ENCODE measurements around the gene RTN4R. TPM values are rescaled to one million over a fixed set of nuclear protein-coding genes. Genes with fewer than 3 reads are reported as not detected.

RTN4R gene
- total and polyA plus RNA-seq, 2 experiments from 2014 or later = 10.6 to 38.4 TPM

DNA sequence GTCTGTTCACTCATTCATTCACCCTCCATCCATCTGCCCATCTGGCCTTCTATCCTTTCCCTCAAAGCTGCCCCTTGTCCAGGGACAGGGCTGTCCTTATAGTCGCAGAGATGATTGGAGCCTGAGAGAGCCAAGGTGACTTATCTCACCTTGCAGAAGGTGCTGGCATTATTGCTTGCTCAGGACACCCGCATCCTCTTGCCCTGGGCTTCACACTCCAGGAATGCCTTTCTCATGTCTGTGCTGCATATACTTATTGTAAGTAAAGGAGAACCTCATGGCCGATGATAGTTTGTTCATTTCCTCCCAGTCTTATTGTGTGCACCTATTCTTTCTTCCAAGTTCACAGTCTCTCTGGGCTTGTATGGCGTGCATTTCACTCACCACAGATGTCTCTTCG is 68.2 kb downstream of the RTN4R start:
- no peak overlapping the region for H3K27ac ChIP-seq (ENCODE audit: low read depth)
- H3K27me3 ChIP-seq (ENCODE audit: insufficient read depth) = no peaks in the 10 kb centered on the region
- no peak overlapping the region for H2AFZ ChIP-seq
- H3K36me3 ChIP-seq (ENCODE audit: insufficient read depth) = no peaks in the 10 kb centered on the region
- H3K9me3 Mint-ChIP-seq = no peaks in the 10 kb centered on the region
- H3F3A ChIP-seq (replicated peaks; ENCODE audit: low read depth) = no peaks in the 10 kb centered on the region
- no peaks in the 10 kb centered on the region for H4K20me1 ChIP-seq (replicated peaks; ENCODE audit: insufficient read depth)
- no peaks in the 10 kb centered on the region for H3K9me2 ChIP-seq (ENCODE audit: insufficient read depth)
- peaks cover 20% of the 10 kb centered on the region for H3K4me1 Mint-ChIP-seq
- no peak for TF ChIP-seq ZNF331 (CRISPR knock-in tag; IDR thresholded peaks at IDR 0.05; ENCODE audit: low read depth)
- no peak for TF ChIP-seq STAT1 (IDR thresholded peaks at IDR 0.05; ENCODE audit: unreplicated experiment)
- TF ChIP-seq POLR2AphosphoS5 (IDR thresholded peaks at IDR 0.05; ENCODE audit: low read depth) = no peak
- TF ChIP-seq EZH2 (IDR thresholded peaks at IDR 0.05; ENCODE audit: low read depth, unreplicated experiment) = no peak
- TF ChIP-seq CREB1 (CRISPR knock-in tag; IDR thresholded peaks at IDR 0.05; ENCODE audit: low read depth) = no peak
- TF ChIP-seq, protein P1, sequence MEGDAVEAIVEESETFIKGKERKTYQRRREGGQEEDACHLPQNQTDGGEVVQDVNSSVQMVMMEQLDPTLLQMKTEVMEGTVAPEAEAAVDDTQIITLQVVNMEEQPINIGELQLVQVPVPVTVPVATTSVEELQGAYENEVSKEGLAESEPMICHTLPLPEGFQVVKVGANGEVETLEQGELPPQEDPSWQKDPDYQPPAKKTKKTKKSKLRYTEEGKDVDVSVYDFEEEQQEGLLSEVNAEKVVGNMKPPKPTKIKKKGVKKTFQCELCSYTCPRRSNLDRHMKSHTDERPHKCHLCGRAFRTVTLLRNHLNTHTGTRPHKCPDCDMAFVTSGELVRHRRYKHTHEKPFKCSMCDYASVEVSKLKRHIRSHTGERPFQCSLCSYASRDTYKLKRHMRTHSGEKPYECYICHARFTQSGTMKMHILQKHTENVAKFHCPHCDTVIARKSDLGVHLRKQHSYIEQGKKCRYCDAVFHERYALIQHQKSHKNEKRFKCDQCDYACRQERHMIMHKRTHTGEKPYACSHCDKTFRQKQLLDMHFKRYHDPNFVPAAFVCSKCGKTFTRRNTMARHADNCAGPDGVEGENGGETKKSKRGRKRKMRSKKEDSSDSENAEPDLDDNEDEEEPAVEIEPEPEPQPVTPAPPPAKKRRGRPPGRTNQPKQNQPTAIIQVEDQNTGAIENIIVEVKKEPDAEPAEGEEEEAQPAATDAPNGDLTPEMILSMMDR (conservative IDR thresholded peaks at IDR 0.05; ENCODE audit: low read depth in 2 of 2) = no peak
- TF ChIP-seq, protein P2, sequence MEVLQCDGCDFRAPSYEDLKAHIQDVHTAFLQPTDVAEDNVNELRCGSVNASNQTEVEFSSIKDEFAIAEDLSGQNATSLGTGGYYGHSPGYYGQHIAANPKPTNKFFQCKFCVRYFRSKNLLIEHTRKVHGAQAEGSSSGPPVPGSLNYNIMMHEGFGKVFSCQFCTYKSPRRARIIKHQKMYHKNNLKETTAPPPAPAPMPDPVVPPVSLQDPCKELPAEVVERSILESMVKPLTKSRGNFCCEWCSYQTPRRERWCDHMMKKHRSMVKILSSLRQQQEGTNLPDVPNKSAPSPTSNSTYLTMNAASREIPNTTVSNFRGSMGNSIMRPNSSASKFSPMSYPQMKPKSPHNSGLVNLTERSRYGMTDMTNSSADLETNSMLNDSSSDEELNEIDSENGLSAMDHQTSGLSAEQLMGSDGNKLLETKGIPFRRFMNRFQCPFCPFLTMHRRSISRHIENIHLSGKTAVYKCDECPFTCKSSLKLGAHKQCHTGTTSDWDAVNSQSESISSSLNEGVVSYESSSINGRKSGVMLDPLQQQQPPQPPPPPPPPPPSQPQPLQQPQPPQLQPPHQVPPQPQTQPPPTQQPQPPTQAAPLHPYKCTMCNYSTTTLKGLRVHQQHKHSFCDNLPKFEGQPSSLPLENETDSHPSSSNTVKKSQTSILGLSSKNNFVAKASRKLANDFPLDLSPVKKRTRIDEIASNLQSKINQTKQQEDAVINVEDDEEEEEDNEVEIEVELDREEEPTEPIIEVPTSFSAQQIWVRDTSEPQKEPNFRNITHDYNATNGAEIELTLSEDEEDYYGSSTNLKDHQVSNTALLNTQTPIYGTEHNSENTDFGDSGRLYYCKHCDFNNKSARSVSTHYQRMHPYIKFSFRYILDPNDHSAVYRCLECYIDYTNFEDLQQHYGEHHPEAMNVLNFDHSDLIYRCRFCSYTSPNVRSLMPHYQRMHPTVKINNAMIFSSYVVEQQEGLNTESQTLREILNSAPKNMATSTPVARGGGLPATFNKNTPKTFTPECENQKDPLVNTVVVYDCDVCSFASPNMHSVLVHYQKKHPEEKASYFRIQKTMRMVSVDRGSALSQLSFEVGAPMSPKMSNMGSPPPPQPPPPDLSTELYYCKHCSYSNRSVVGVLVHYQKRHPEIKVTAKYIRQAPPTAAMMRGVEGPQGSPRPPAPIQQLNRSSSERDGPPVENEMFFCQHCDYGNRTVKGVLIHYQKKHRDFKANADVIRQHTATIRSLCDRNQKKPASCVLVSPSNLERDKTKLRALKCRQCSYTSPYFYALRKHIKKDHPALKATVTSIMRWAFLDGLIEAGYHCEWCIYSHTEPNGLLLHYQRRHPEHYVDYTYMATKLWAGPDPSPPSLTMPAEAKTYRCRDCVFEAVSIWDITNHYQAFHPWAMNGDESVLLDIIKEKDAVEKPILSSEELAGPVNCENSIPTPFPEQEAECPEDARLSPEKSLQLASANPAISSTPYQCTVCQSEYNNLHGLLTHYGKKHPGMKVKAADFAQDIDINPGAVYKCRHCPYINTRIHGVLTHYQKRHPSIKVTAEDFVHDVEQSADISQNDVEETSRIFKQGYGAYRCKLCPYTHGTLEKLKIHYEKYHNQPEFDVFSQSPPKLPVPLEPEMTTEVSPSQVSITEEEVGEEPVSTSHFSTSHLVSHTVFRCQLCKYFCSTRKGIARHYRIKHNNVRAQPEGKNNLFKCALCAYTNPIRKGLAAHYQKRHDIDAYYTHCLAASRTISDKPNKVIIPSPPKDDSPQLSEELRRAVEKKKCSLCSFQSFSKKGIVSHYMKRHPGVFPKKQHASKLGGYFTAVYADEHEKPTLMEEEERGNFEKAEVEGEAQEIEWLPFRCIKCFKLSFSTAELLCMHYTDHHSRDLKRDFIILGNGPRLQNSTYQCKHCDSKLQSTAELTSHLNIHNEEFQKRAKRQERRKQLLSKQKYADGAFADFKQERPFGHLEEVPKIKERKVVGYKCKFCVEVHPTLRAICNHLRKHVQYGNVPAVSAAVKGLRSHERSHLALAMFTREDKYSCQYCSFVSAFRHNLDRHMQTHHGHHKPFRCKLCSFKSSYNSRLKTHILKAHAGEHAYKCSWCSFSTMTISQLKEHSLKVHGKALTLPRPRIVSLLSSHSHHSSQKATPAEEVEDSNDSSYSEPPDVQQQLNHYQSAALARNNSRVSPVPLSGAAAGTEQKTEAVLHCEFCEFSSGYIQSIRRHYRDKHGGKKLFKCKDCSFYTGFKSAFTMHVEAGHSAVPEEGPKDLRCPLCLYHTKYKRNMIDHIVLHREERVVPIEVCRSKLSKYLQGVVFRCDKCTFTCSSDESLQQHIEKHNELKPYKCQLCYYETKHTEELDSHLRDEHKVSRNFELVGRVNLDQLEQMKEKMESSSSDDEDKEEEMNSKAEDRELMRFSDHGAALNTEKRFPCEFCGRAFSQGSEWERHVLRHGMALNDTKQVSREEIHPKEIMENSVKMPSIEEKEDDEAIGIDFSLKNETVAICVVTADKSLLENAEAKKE (CRISPR knock-in tag; IDR thresholded peaks at IDR 0.05) = no peak
- TF ChIP-seq NANOG (IDR thresholded peaks at IDR 0.05; ENCODE audit: borderline replicate concordance) = no peak
- TF ChIP-seq, protein P3, sequence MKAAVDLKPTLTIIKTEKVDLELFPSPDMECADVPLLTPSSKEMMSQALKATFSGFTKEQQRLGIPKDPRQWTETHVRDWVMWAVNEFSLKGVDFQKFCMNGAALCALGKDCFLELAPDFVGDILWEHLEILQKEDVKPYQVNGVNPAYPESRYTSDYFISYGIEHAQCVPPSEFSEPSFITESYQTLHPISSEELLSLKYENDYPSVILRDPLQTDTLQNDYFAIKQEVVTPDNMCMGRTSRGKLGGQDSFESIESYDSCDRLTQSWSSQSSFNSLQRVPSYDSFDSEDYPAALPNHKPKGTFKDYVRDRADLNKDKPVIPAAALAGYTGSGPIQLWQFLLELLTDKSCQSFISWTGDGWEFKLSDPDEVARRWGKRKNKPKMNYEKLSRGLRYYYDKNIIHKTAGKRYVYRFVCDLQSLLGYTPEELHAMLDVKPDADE (IDR thresholded peaks at IDR 0.05) = no peak
- TF ChIP-seq EZH2phosphoT487 (IDR thresholded peaks at IDR 0.05; ENCODE audit: unreplicated experiment) = no peak
- no peak for TF ChIP-seq ZNF114 (CRISPR knock-in tag; IDR thresholded peaks at IDR 0.05)
- TF ChIP-seq JUNB (IDR thresholded peaks at IDR 0.05; ENCODE audit: unreplicated experiment) = no peak
- H3K4me1 ChIP-seq (ENCODE audit: insufficient read depth) = peaks cover 7% of the 10 kb centered on the region
- H3K79me2 ChIP-seq (replicated peaks; ENCODE audit: insufficient read depth) = no peaks in the 10 kb centered on the region
- H3K4me3 ChIP-seq = no peak overlapping the region
- H3K27ac Mint-ChIP-seq = no peak overlapping the region
- H3K27me3 Mint-ChIP-seq (ENCODE audit: insufficient read depth, low read depth, poor library complexity) = peaks cover 6% of the 10 kb centered on the region
- DNase-seq (ENCODE audit: low spot score) (no peak), ATAC-seq (no peak)
- no peak overlapping the region for H3K4me2 ChIP-seq
- no peak overlapping the region for H3K4me3 Mint-ChIP-seq
- no peaks in the 10 kb centered on the region for H3K36me3 Mint-ChIP-seq (ENCODE audit: low read depth)
